HG03175 (cell line): ENCODE data around the gene SH3PXD2B.
"Not testable (repeated sequence)": the region's sequence is repeated elsewhere in the genome, so short reads cannot be mapped to it uniquely, and the experiment has no call there.

Experiments
- ATAC-seq: cut with Tn5 transposase; IDR thresholded peaks from one replicate; pipeline ENCODE4 v1.9.1; 2021; ENCODE audit warnings: mild to moderate bottlenecking, moderate library complexity; ENCODE audit not compliant: unreplicated experiment

The SH3PXD2B gene

DNA sequence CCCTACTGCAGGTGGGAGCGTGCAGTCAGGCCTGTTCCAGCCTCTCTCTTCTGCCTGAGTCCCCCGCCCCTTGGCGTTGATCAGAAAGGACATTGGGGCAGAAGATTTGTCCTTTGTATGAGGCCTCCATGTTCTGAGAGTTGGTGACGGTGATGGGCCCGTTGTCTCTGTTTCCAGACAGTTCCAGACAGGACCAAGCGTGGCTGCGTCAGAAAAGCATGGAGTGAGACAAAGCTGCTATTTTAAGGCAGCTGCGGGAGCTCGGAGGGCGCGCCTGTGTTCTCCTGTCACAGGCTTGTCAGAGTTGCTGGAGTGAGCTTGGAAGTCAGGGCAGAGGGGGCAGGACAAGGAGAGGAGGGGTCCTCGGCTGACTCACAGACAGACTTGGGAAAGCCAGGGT is 32.1 kb upstream of the SH3PXD2B start:
- no peak for ATAC-seq

- no peak for ATAC-seq
These were observed 31.3 kb upstream of the SH3PXD2B start for GRCh38 chr5:172485511-172486202.

DNA sequence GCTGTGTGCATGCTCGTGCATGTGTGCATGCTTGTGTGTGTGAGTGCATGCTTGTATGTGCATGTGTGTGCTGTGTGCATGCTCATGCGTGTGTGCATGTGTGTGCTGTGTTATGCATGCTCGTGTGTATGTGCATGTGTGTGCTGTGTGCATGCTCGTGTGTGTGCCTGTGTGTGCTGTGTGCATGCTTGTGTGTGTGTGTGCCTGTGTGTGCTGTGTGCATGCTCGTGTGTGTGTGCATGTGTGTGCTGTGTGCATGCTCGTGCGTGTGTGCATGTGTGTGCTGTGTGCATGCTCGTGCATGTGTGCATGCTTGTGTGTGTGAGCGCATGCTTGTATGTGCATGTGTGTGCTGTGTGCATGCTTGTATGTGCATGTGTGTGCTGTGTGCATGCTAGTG is 30.3 kb upstream of the SH3PXD2B start:
- no peak for ATAC-seq

DNA sequence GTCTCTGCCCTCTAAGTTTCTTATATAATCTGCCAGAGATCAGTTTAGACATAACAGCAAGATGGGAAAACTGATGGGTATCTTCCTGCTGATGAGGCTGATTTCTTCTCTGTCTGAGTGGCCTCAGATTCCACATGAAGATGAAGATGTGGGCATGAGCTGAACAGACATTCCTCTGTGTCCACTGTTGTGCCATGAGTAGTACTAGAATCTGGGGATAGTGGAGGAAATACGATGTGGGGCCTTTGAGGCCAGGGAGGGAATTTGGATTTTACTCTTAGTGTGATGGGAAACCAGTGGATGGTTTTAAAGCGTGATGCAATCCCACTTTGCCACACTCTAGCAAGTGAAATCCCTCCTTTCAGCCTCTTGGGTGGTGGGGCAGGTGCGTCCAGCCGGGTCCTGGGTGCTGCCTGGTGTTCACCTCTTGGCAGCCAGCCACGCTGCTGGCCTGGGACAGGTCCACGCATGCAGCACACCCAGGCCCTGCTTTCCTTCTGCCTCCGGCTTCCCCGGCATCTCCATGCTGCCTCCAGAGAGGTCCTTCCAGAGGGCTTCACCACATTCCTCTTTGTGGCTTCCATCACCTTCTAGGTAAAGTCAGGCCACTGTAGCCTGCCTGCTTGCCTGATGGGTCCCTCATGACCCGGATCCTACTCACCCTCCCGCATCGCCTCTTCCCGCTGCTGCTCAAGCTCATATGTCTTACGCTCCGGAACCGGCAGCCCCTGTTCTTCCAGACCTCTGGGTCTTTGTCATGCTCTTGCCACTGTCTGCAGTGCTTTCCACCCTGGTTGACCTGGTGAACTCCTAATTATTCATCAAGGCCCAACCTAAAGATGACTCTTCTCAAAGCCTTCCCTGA is 28.1 kb upstream of the SH3PXD2B start:
- no peak for ATAC-seq

GRCh38 chr5:172481011-172481800 is 26.9 kb upstream of the SH3PXD2B start:
- ATAC-seq, result no peak

DNA sequence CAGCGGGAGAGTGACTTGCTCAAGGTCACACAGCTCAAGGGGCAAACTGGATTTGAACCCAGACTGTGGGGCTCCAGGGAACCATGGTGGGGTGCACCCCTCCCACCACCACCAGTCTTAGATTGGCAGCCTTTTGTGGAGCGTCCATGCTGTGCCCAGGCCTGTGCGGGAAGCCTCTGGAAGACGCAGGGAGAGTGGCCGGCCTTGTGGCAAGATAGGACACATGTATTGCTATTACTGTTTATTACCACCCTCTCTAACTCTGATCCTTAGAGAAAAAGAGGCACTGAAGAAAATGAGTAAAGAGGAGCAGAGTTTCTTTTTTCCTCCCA is 25.4 kb upstream of the SH3PXD2B start:
- ATAC-seq, result no peak

DNA sequence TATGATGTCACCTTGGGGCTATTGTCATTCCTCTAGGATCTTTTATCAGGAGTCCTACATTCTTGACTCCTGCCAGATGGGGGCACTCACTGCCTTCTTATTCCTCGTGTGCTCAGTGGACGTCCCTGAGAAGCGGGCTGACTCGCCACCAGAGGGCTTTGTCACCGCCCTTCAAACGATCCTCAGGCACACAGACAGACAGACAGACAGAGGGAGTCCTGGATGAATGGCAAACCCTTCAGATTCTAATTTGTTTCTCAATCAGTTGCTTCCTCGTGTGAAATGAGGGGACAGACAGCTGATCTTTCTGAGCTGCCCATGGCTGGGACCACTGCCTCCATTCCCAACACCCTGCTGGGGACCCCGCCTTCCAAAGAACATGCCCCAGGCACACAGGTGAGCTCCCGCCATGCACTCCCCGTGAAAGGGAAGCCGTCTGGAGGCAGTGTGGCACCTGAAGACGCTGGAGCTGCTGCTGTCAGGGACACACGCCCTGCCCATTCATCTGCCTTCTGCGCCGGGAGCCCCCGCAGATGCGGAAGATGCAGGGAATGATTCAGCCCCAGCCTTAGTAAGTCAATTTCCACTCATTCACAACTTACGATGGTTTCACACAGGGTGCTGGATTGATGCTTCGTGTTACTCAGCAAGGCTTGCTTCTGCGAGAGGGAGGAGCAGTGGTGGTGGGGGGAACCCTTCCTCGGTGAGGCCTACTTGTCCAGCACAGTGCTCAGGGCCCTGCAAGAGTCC is 24.9 kb upstream of the SH3PXD2B start:
- peak; percentile 74 for ATAC-seq

- not testable (repeated sequence) for ATAC-seq
These were observed 24.3 kb upstream of the SH3PXD2B start for GRCh38 chr5:172478695-172479033.

DNA sequence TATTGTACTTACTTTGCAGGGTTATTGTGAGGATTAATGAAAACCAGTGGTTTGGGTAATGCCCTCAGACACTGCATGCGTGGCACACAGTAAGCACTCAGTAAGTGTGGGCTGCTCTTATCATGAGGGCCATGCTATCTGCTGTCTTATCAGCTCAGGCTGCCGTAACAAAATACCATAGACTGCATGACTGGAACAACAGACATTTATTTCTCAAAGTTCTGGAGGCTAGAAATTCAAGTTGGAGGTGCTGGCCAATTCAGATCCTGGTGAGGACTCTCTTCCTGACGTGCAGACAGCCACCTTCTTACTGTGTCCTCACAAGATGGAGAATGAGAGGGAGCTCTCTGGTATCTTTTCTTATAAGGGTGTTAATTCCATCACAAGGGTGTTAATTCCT is 23.9 kb upstream of the SH3PXD2B start:
- no peak for ATAC-seq

- no peak for ATAC-seq
These were observed 23.1 kb upstream of the SH3PXD2B start for GRCh38 chr5:172477466-172477865.

- ATAC-seq, result no peak
These were observed 20.0 kb upstream of the SH3PXD2B start for GRCh38 chr5:172474293-172474692.

DNA sequence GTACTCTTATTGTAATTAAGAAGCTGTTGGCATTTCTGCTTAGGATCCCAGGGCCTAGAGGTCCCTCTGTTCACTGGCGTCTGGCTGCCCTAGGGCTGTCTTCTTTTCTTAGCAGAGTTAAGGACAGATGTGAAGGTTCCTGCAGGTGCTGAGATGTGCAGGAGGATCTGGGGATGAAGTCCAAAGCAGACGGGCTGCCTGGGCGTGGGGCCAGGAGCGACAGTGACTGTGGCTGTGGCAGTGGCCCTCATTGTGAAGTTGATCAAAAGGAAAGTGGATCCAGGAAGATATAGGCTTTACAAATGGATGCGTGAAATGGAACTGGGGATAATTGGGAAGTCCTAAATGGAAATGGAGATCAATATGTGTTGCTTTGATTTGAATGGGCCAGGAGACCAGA is 19.1 kb upstream of the SH3PXD2B start:
- ATAC-seq, result no peak

GRCh38 chr5:172469697-172470096 is 15.4 kb upstream of the SH3PXD2B start:
- no peak for ATAC-seq

DNA sequence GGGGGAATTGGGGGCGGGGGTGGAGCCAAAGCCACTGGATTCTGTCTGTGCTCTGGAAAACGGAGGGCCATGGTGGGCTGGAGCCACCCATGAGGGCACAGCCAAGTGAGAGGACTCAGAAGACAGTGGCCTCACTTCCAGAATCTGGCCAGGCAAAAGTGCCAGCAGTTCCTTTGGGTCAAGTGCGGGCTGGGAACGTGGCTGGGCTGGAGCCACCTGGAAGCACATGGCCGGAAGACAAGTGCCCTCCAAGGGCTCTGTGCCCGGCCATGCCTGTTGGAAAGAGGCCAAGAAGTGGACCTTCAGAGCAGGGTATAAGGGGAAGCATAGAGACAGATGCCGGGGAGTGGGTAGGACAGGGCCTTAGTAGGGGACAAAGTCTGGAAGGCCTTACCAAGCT is 11.7 kb upstream of the SH3PXD2B start:
- ATAC-seq, result no peak

DNA sequence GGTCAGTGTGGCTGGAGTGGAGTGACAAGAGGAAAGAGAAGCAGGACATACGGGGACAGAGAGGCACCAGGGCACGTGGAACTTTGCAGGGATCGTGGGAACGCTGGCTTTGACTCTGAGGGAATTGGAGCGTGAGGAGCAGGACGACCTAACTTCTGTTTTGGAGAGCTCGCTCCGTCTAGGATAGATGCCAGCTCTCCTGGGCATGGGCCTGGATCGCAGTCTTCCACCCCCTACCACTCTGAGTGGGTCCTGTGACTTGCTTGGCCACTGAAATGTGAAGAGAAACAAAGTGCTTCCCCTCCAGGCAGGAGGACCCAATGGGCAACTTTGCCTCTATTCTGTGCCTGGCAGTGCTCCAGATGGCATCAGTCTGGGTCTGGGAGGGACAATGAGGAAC is 8.7 kb upstream of the SH3PXD2B start:
- no peak for ATAC-seq

GRCh38 chr5:172459783-172460165 is 5.4 kb upstream of the SH3PXD2B start:
- no peak for ATAC-seq

GRCh38 chr5:172458976-172459782 is 4.9 kb upstream of the SH3PXD2B start:
- no peak for ATAC-seq

DNA sequence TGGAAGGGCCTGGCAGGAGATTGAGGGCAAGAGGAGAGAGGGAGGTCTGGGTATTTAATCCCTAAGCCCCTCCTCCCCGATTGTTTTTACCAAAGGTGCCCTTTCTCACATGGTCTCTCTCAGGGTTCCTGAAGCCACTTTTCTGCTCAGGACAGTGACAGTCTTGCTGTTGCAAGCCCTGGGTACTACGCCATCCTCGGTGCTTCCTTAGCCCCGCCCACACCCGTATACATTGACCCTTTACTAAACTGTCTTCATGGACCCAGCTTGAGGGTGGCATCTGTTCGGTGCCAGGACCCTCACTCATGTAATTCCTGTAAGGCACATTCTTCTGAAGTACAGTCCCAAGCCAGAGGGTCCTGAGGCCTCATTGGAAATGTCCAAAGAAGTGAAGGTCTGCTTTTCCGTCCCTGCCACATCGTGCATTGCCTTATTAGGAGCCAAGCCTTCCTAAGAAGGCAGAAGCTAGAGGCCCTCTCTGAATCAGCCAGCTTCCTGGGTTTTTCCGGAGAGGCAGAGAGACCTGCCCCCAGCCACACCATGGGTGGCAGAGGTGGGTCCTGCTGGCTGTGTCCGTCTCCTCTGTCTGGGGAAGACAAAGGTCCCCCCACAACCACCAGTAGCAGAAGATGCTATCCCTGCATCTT is 1.9 kb upstream of the SH3PXD2B start:
- no peak for ATAC-seq

GRCh38 chr5:172455511-172456061 is 1.3 kb upstream of the SH3PXD2B start:
- no peak for ATAC-seq

DNA sequence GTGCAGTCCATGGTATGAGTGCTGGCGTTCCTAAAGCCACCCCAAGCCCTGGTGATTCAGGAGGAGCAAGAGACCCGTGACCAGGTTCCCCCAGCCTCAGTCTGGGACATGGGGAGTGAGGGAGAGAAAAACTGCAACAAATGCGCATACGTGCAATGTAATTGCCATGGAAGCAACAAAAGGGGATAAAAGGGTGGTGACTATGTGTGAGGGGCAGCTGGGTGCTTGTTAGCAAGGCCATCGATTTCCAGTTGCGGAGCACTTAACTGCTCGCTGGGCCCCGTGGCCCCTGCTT is 709 bp upstream of the SH3PXD2B start:
- ATAC-seq, result no peak
